Daoy (cell line): Measurements from ENCODE around the gene DNAH6. TPM values are rescaled to one million over a fixed set of nuclear protein-coding genes. Genes with fewer than 3 reads are reported as not detected.
A peak's percentile ranks its signal among the peaks of the same experiment; 100 is the strongest.
"Not testable (repeated sequence)": the region's sequence is repeated elsewhere in the genome, so short reads cannot be mapped to it uniquely, and the experiment has no call there.

Source experiments
- DNase-seq: peaks from one replicate; pipeline ENCODE4 v3.0.0-alpha.2; 2015; ENCODE audit warnings: low read depth
- total RNA-seq: library from RNA; depleted of rRNA; stranded (reverse); fragments of >200 nt; shearing (Covaris generic); gene quantifications from 2 replicates; pipeline ENCODE4 v1.2.3, GENCODE V29; 2014; rRNA removed

DNAH6 gene, protein sequence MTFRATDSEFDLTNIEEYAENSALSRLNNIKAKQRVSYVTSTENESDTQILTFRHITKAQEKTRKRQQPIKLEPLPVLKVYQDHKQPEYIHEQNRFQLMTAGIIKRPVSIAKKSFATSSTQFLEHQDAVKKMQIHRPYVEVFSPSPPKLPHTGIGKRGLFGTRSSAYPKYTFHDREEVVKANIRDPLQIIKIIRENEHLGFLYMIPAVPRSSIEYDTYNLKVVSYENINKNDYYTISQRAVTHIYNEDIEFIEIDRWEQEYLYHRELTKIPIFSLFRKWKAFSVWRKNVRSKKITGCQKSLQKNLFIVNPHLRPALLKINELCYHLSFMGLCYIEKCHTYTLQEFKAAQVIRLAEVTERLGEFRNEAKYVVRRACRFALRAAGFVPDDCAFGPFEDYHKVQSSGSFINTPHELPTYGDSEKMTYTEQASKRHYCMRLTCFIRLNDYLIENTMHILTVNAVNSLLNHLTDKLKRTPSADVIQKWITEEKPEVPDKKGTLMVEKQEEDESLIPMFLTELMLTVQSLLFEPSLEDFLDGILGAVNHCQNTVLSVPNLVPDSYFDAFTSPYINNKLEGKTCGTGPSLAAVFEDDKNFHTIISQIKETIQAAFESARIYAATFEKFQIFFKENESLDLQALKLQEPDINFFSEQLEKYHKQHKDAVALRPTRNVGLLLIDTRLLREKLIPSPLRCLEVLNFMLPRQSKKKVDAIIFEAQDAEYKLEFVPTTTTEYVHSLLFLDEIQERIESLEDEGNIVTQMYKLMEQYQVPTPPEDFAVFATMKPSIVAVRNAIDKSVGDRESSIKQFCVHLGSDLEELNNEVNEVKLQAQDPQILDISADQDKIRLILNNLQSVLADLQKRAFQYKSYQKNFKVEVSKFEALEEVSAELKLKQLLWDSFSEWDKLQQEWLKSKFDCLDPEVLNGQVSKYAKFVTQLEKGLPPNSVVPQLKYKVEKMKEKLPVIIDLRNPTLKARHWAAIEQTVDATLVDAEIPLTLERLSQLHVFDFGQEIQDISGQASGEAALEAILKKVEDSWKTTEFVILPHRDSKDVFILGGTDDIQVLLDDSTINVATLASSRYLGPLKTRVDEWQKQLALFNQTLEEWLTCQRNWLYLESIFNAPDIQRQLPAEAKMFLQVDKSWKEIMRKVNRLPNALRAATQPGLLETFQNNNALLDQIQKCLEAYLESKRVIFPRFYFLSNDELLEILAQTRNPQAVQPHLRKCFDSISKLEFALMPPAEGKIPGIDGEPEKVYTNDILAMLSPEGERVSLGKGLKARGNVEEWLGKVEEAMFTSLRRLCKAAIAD (N-terminal part only)
- total RNA-seq, result 0.12 and 2.9 TPM in 2 replicates

DNA sequence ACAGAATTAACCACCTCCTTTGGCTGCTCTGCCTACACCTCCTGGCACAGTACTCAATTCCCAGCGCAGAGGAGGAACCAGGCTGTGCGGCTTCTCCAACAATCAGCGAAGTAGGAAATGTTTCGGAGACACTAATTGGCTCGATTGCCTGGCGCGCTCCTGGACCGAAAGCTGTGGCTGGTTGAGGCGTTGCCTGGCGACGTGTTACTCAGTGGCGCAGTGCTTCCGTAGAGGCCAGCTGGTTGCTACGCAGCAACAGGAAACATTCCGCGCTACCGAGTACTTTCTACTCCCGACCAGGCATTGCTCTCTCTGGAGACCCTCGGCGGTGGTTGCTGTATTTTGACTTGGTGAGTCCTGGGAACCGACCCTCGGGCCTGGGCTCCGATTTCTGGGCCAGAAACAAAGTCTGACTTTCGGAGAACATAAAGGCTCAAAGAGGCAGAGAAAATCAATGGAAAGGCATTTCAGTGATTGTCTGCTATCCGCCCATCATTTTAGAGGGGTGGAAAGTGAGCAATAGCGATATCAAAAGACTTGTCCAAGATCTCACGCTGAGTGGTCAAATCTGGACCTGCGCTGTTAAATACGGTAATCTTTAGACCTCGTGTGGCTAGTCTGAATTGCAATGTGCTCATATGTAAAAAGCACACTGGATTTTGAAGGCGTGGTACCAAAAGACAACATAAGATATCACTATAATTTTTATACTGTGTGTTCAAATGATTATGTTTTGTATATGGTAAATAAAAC, at the start of gene DNAH6:
Gene DNAH6, plus strand, starts transcription at position 265 of the 753 bp plus-strand sequence. CDS start 1,329 bp downstream, outside the sequence.
- DNase-seq, result peak; percentile 97

DNA sequence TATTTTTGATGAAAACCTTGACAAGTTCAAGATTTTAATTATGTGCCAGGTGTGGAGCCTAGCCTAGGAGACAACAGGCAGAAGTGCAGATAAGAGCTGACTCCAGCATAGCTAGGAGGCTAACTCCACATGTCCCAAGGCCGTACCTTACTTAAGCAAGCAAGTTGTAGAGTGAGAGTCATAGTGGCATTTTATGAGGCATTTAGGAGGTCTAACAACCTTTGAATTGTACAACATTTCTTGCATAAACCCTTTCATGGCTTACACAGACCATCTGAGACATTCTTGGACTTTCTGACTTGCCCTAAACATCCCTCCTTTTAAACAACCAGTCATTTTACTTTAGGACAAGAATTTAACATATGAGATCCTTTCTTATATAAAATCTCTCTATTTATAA, 48.9 kb upstream of the DNAH6 start:
- no peak for DNase-seq

DNA sequence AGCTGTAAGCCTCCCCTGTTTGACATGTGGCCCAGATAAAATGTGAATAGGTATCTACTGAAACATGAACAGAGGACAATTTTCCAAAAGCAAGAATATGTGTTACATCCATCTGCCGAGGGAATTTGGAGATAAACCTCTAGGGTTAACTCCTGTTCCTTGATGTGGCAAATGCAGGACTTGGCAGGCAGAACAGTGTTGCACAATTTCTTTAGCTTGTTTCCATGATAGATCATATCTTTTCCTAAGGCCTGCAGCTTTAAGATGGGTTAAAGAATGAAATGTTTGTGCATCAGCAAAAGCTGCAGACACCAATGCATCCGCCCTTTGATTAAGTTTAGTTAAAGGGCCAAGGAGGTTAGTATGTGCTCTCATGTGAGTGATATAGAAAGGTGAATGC, 43.9 kb upstream of the DNAH6 start:
- DNase-seq, result not testable (repeated sequence)

DNA sequence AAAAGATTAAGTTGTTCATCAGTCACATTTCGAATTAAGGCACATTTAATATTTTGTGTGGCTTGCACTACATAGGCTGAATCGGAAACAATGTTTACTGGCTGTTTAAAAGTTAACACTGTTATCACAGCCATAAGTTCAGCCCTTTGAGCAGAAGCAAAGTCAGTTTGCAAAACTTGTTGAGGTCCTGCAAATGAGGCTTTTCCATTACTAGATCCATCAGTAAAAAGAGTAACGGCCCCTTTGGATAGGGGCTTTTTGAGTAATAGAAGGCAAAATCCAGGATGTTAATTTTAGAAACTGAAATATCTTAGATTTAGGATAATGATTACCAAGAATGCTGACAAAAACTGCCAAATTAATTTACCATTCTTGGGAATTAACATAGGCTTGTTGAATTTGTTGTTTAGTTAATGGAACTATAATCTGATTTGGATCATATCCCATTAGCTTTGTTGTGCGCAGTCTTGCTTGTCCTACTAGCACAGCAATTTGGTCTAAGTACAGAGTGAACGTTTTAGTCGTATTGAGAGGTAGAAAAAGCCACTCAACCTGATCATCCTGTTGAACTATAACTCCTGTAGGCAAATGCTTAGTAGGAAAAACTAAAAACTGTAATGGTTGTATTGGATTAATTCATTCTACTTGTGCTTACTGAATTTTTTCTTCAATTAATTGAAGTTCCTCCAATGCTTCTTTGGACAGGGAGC, 43.3 kb upstream of the DNAH6 start:
- no peak for DNase-seq

DNA sequence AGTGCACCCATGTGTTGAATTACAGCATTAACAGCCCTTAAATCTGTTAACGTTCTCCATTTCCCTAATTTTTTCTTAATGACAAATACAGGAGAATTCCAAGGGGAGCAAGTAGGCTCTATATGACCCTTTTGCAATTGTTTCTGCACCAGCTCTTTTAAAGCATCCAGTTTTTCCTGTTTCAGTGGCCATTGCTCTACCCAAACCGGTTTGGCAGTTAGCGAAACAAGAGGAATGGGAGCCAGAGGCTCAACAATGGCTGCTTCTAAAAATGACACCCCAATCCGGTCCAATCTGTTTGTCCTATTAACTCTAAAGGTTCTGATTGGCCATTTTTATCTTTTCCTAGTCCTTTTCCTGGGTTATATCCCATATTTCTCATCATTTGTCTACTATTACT, 42.1 kb upstream of the DNAH6 start:
- no peak for DNase-seq

DNA sequence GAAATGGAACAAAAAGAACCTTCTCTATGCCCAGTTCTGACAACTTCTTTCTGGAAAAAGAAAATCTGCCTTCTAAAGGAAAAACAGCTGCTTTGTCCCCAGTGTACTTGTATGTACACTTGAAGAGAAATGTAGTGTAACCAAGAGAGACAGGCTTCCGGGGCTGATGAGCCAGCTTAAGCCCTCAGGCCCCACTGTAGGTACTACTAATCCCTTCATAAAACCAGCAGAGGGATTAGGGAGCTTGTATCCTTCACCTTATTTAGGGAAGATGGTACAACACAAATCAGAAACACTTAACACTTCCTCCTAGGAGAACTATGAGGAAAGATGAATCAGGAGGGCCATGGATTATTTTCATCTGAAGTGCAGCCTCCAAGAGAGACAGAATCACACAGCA, 38.4 kb upstream of the DNAH6 start:
- DNase-seq, result no peak

DNA sequence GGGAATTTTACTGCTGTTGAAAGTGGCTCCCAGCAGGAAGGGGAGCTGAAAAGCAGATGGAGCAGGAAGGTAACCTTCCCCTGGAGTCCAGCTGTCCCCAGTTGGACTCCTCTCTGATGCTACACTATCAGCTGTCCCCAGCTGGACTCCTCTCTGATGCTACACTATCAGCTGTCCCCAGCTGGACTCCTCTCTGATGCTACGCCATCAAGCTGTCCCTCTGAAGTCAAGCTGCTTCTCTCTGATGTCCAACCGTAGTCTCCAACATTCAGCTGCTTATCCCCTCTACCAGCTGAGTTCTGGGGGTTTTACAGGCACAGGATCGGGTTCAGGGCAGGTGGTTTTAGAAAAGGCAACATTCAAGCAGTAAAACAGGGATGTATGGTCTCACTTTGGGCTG, 37.4 kb upstream of the DNAH6 start:
- DNase-seq, result no peak

DNA sequence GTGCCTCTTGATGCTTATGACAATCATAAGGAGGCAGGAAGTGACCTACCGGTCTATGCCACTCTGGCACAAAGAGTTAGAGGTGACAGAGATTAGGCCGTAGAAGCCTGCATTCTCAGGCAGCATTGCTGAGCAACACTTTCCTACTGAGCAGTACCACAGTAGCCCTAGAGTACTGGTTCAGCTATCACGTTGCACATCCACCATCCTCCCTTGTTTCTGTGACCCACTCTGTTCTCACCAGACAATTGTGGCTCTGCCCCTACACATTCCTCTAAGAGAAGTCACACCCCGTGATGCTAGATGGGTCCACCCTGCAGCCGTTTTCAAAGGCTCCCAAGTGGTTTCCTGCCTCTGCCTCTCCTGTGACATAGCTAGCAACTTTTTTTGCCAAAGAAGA, 34.6 kb upstream of the DNAH6 start:
- peak; percentile 61 for DNase-seq

DNA sequence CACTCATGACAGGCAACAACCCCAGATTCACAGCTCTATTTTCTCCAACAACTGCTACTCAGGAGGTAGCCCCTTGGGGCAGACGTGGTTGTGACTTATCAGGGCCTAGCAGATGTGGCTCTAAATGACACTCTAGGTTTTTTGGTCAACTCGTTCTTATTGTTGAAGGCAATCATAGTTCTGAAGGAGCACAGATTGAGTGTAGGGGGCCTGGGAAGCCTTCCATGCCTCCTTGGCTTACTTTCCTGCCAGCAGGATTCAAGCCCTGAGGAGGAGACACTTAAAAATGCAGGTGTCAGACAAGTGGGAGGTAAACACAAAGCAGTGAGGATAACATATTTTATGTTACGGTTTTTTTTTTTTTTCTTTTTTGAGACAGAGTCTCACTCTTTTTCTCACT, 33.7 kb upstream of the DNAH6 start:
- no peak for DNase-seq

DNA sequence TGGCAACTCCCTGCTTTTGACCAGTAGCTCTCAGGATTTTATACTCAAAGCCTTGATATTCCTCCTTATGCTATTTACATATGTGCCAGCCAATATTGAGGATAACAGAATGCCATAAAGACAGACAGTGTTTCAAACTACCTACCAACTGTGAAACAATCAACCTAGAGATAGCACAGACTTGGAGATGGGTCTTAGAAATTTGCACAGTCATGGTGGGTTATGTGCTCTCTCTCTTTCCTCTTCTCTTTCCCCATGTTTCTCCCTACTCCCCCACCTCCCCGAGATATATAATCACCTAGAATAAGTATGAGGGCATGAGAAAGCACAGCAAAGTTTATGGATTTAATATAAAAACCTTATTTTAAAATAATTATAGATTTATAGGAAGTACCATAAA, 33.0 kb upstream of the DNAH6 start:
- no peak for DNase-seq

DNA sequence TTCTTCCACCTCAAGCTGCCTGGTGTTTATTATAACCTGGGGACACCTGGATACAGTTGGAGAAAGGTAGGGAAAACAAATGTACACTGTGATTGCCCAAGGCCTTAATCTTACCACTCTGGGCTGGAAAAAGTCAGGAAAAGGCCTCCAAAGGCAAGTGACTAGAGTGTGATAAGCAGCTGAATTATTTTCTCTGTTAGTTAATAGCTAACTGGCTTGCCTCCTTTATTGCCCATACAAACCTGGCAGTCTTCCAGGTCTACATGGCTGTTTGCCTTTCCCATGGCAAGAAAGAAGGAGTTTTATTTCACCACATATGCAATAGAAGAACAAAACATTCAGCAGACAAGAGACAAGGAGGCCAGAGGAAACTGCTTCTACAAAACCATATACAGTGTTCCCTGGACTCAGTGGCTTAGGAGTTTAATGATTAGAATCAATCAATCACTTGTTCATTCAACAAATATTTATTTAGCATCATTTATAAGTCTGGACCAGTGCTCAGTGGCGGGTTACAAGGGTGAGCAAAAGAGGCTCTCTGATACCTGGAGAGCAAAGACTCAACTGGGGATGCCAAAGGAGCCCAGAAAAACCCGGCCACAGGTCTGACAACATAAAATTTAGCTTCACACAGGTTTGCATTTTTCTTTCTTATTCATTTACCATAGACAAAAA, 29.7 kb upstream of the DNAH6 start:
- DNase-seq, result no peak

DNA sequence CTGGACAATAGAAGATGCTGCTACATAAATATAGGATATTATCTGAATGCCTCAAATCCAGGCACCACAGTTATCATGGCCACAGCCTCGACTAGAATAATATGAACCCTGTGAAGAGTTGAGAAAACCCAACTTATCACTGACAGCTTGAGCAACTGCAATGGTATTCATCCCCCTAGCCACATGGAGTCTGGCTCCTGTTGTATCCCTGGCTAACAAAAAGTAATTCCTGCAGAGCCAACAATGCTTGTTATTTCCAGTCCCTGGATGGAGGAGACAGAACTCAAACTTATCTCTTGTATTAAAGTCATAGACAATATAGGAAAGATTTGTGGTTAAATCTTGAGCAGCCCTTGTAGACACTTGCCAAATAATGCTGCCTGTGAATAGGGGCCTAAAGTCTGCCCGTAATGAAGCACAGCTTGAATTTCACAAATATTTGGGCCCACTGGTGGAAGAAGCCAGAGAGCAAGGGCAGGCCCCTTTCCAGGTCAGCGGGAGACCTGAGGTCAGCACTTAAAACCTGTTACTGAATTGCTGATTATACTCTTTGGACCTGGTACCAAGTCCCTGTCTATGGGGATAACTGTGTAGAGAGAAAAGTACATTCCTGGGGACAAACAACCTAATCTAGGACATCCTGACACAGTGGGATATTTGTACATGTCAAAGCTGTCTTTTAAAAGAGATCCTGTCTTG, 28.9 kb upstream of the DNAH6 start:
- no peak for DNase-seq

DNA sequence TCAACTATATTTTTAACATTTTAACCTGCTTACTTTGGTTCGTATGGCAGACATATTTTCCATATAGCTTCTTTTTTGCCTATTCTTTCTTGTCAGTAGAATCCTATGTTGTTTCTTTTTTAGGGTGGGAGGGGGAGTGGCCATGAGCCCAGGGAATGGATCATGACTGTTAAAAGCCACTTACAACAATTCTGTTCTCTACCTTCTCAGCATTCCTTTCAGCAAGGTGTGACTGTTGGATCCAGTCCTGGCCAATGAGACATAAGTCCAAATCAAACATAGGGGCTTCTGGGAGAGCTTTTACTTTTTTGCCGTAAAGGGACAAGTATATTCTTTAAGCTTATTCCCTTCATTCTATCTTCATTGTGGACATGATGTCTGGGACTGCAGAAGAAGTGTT, 25.0 kb upstream of the DNAH6 start:
- no peak for DNase-seq

DNA sequence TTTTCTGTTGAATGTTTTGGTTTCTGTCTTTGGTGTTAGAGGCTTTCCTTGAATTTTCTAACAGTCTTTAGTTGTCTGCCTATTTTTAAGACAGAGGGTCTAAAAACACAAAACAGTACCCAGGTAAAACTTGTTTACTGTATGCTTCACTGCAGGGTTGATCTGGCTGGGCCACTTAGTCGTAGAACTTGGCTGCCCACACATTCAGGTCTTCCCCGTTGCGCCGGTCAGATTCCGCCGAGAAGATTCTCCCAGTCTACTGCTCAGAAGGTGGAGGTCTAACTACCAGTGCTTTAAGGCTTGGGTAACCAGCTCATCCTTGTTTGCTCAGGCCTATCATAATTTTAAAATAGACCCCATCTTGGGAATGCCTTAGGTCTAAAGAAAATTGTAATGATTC, 24.6 kb upstream of the DNAH6 start:
- DNase-seq, result no peak

DNA sequence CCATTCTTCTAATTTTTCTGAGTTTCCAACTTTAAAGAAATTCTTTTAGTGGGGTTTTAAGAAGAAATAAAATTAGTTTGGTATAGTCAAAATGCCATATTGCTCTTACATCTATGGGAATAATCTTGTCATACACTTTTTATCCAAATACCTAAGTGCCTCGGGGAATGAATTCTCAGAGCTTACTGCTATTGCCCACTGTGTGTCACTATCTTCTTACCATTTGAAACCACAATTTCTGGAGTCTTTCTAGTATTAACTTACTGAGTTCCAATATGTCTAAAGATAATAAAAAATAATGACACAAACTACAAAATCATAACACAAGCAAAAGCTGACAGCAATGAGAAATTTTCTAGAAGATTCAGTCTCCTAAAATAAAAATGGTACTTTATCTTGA, 23.7 kb upstream of the DNAH6 start:
- DNase-seq, result no peak

DNA sequence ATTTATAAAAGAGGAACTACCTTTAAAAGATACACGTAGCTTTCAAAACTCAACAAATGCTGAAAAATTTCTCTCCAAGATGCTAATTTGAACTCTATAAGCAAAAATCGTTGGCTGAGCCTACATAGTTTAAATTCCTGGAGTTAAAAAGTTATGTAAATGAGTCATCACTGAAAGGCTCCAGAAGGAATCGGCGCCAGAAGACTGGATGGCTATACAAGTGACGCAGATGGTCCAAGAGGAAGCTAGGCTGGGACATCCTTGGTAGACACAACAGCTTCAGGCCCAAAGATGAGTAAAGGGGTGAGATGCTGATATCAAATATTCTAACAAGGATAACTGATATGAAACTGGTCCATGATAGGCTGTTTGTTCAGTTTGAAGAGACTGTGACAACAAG, 22.8 kb upstream of the DNAH6 start:
- DNase-seq, result peak; percentile 70

DNA sequence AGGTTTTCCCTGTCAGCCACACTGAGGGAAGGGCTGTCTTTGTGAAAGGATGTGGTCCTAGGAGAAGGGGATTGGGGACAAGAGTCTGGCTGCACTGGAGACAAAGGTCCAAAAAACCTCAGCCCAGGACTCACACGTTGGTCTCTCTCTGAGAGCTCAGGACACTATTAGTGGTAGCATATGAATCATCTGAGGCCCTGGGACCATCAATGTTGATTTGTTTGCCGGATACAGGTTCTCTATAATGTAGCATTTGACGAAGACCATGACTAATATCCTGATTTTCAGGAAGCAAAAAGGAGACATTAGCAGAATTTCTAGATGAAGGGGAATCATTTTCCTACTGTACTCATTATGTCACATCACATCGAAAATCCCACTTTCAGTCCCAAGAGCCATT, 22.2 kb upstream of the DNAH6 start:
- peak; percentile 33 for DNase-seq

DNA sequence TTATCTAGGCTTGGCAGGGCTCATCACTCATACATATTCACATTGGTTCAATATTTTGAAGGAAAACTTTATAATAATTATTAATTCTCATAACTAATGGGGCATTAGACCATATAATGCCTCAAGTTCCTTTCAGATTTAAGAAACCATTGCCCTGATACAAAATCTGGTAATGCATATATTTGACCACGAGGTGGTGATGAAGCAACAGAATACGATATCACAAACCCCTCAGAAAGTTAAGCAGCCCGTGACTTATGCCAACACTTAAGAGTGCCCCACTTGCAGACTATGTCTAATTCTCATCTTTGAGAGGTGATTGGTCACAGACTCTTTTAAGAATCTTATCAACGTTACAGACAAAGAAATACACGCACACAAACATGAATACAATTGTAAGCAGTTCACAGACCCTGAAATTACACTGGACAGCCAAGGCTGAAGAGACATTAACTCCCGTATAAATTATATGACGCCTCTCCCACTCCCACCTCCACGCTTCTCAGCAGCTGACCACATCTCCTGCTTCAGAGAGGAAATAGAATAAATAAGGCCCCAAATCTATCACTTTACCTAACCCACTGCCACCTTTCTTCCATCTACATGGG, 20.7 kb upstream of the DNAH6 start:
- peak; percentile 54 for DNase-seq

DNA sequence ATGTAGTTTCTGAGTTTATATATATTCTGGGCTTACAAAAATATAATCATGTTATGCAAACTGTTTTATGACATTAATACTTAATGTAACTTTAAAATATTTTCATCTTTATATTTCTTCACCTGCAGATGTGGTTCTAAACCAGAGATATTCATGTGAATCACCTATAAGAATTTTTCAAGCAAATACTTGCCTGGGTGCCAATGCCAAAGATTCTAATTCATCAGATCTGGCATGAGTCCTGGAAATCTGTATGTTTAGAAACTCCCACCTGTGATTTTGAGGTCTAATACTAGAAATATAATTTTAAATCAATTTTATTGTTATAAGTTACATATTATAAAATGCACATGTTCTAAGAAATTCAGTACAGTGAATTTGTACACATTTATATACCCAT, 19.9 kb upstream of the DNAH6 start:
- DNase-seq, result no peak
